ENCODE results near the gene CACNA2D4.

CACNA2D4 gene

GRCh38 chr12:1814266-1814665 lies 104.2 kb downstream of the CACNA2D4 start:
- Histone ChIP-seq H3K4me3 (replicated peaks; ENCODE audit: insufficient read depth, low read length) (no peak overlapping the region), H3K27ac (replicated peaks) (no peak overlapping the region), H3K27me3 (ENCODE audit: insufficient read depth, poor library complexity, severe bottlenecking) (no peaks in the 10 kb centered on the region)
- DNase-seq (ENCODE audit: low read depth in 1 of 2, low spot score in 1 of 2), result peak in 1 of 2 experiments; percentile 40
- TF ChIP-seq REST (IDR thresholded peaks at IDR 0.05; ENCODE audit: insufficient replicate concordance, low read depth), result no peak
- TF ChIP-seq SPI1 (IDR thresholded peaks at IDR 0.05; ENCODE audit: borderline replicate concordance, low read depth), result no peak
- no peak for TF ChIP-seq POLR2AphosphoS5 (IDR thresholded peaks at IDR 0.05; ENCODE audit: low read depth)
- TF ChIP-seq CTCF (IDR thresholded peaks at IDR 0.05; ENCODE audit: insufficient read depth, low read length), result no peak
- TF ChIP-seq GABPA (IDR thresholded peaks at IDR 0.05; ENCODE audit: low read depth), result no peak

- peak; percentile 89 to 91 for DNase-seq (ENCODE audit: low read depth in 1 of 2, low spot score in 1 of 2)
- Histone ChIP-seq H3K27ac (replicated peaks) (peak overlapping the region; percentile 75), H3K27me3 (ENCODE audit: insufficient read depth, poor library complexity, severe bottlenecking) (no peaks in the 10 kb centered on the region), H3K4me3 (replicated peaks; ENCODE audit: insufficient read depth, low read length) (no peak overlapping the region)
- TF ChIP-seq SPI1 (IDR thresholded peaks at IDR 0.05; ENCODE audit: borderline replicate concordance, low read depth) (peak; percentile 61; the same call in 1 of the 2 replicates), REST (IDR thresholded peaks at IDR 0.05; ENCODE audit: insufficient replicate concordance, low read depth) (no peak), CTCF (IDR thresholded peaks at IDR 0.05; ENCODE audit: insufficient read depth, low read length) (no peak), POLR2AphosphoS5 (IDR thresholded peaks at IDR 0.05; ENCODE audit: low read depth) (peak; percentile 85), GABPA (IDR thresholded peaks at IDR 0.05; ENCODE audit: low read depth) (peak; percentile 65)
Measured at GRCh38 chr12:1812650-1813302, 105.7 kb downstream of the CACNA2D4 start.

- Histone ChIP-seq H3K27ac (replicated peaks) (peak overlapping the region; percentile 75), H3K27me3 (ENCODE audit: insufficient read depth, poor library complexity, severe bottlenecking) (no peaks in the 10 kb centered on the region), H3K4me3 (replicated peaks; ENCODE audit: insufficient read depth, low read length) (no peak overlapping the region)
- no peak for TF ChIP-seq GABPA (IDR thresholded peaks at IDR 0.05; ENCODE audit: low read depth)
- DNase-seq (ENCODE audit: low read depth in 1 of 2, low spot score in 1 of 2), result no peak
Measured at GRCh38 chr12:1811948-1812291, 106.5 kb downstream of the CACNA2D4 start.

- Histone ChIP-seq H3K4me3 (replicated peaks; ENCODE audit: insufficient read depth, low read length) (peak overlapping the region; percentile 27), H3K27ac (replicated peaks) (peak overlapping the region; percentile 75), H3K27me3 (ENCODE audit: insufficient read depth, poor library complexity, severe bottlenecking) (no peaks in the 10 kb centered on the region)
- TF ChIP-seq POLR2AphosphoS5 (IDR thresholded peaks at IDR 0.05; ENCODE audit: low read depth) (peak; percentile 82), SPI1 (IDR thresholded peaks at IDR 0.05; ENCODE audit: borderline replicate concordance, low read depth) (peak; percentile 44; the same call in 1 of the 2 replicates), CTCF (IDR thresholded peaks at IDR 0.05; ENCODE audit: insufficient read depth, low read length) (no peak), GABPA (IDR thresholded peaks at IDR 0.05; ENCODE audit: low read depth) (peak; percentile 11; the same call in 1 of the 2 replicates), REST (IDR thresholded peaks at IDR 0.05; ENCODE audit: insufficient replicate concordance, low read depth) (no peak)
- peak; percentile 64 to 92 for DNase-seq (ENCODE audit: low read depth in 1 of 2, low spot score in 1 of 2)
Measured at GRCh38 chr12:1811281-1811947, 107.0 kb downstream of the CACNA2D4 start.
